ENCODE measurements around the gene NT5C3B. TPM values are rescaled to one million over a fixed set of nuclear protein-coding genes. Genes with fewer than 3 reads are reported as not detected.

The NT5C3B gene
- total RNA-seq, 1 donor from 2014 or later, result 36.5 TPM

DNA sequence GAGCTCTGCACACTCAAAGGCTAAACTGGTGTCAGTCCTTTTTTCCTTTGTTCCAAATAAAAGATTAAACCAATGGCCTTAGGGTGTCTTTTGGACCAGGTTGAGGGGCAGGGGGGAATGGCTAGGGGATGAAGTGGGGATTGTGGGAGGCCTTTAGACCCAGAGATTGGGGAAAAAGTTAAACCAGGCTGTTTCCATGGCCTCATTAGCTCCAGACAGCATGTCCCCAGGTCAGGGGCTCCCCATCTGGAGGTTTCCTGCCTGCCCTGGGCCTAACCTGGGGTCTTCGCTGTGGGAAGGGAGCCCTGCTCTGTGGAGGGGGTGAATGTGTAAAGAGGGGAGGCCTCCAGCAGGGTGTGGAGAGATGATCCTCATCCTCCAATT is 12.9 kb downstream of the NT5C3B start:
- no peak for DNase-seq
- Histone ChIP-seq H3K4me3 (no peak overlapping the region), H3K36me3 (peaks cover 20% of the 10 kb centered on the region), H3K9me3 (no peaks in the 10 kb centered on the region), H3K4me1 (no peaks in the 10 kb centered on the region), H3K27ac (no peak overlapping the region), H3K27me3 (no peaks in the 10 kb centered on the region)
- ATAC-seq, result no peak
- intact Hi-C loops (cut with DNase I), result no loop called here
- TF ChIP-seq, protein P1, sequence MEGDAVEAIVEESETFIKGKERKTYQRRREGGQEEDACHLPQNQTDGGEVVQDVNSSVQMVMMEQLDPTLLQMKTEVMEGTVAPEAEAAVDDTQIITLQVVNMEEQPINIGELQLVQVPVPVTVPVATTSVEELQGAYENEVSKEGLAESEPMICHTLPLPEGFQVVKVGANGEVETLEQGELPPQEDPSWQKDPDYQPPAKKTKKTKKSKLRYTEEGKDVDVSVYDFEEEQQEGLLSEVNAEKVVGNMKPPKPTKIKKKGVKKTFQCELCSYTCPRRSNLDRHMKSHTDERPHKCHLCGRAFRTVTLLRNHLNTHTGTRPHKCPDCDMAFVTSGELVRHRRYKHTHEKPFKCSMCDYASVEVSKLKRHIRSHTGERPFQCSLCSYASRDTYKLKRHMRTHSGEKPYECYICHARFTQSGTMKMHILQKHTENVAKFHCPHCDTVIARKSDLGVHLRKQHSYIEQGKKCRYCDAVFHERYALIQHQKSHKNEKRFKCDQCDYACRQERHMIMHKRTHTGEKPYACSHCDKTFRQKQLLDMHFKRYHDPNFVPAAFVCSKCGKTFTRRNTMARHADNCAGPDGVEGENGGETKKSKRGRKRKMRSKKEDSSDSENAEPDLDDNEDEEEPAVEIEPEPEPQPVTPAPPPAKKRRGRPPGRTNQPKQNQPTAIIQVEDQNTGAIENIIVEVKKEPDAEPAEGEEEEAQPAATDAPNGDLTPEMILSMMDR (IDR thresholded peaks at IDR 0.05), result no peak

DNA sequence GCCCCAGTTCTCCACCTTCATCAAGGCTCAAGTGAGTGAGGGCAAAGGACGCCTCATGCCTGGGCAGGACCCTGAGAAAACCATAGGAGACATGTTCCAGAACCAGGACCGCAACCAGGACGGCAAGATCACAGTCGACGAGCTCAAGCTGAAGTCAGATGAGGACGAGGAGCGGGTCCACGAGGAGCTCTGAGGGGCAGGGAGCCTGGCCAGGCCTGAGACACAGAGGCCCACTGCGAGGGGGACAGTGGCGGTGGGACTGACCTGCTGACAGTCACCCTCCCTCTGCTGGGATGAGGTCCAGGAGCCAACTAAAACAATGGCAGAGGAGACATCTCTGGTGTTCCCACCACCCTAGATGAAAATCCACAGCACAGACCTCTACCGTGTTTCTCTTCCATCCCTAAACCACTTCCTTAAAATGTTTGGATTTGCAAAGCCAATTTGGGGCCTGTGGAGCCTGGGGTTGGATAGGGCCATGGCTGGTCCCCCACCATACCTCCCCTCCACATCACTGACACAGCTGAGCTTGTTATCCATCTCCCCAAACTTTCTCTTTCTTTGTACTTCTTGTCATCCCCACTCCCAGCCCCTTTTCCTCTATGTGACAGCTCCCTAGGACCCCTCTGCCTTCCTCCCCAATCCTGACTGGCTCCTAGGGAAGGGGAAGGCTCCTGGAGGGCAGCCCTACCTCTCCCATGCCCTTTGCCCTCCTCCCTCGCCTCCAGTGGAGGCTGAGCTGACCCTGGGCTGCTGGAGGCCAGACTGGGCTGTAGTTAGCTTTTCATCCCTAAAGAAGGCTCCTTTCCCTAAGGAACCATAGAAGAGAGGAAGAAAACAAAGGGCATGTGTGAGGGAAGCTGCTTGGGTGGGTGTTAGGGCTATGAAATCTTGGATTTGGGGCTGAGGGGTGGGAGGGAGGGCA is 13.6 kb downstream of the NT5C3B start:
- Histone ChIP-seq H3K4me1 (no peaks in the 10 kb centered on the region), H3K27me3 (no peaks in the 10 kb centered on the region), H3K27ac (no peak overlapping the region), H3K9me3 (no peaks in the 10 kb centered on the region), H3K4me3 (no peak overlapping the region), H3K36me3 (peaks cover 13% of the 10 kb centered on the region)
- no peak for ATAC-seq
- intact Hi-C loops (cut with DNase I), result no loop called here
- no peak for DNase-seq
- TF ChIP-seq, protein P1 (IDR thresholded peaks at IDR 0.05), result no peak

DNA sequence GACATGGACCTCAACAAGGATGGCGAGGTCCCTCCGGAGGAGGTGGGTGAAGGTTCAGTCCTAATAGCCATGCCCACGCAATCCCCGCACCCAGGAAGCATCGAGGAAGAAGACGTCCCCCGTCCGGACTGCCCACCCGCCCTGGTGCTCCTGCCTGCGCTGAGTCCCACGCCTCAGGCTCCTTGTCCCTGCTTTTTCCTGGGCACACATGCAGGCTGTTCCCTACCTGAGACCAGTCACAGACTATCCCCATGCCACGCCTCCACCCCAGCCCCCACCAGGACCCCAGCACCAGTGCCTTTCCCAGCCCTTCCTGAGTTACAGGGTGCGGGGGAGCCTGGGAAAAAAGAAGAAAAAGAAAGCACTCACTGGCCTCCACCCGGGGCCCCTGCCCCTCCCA is 14.3 kb downstream of the NT5C3B start:
- ATAC-seq (no peak), DNase-seq (no peak)
- Histone ChIP-seq H3K27me3 (no peaks in the 10 kb centered on the region), H3K36me3 (peaks cover 9% of the 10 kb centered on the region), H3K4me3 (no peak overlapping the region), H3K4me1 (no peaks in the 10 kb centered on the region), H3K9me3 (no peaks in the 10 kb centered on the region), H3K27ac (no peak overlapping the region)
- intact Hi-C loops (cut with DNase I), result no loop called here
- TF ChIP-seq, protein P1 (IDR thresholded peaks at IDR 0.05), result no peak

DNA sequence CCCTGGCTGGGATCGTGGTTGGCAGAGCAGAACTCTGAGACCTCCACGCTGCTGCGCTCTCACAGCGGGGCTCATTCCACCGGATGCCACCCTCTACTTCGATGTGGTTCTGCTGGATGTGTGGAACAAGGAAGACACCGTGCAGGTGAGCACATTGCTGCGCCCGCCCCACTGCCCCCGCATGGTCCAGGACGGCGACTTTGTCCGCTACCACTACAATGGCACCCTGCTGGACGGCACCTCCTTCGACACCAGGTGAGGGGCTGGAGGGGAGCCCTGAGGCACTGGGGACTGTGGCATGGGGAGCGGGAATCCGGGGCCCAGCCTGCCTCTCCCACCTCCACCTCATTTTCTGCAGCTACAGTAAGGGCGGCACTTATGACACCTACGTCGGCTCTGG is 18.0 kb downstream of the NT5C3B start:
- no peaks in the 10 kb centered on the region for H3K4me1 ChIP-seq
- ATAC-seq (no peak), DNase-seq (no peak)
- intact Hi-C loops (cut with DNase I), result no loop called here
- no peak overlapping the region for H3K4me3 ChIP-seq
- no peaks in the 10 kb centered on the region for H3K27me3 ChIP-seq
- H3K9me3 ChIP-seq, result no peaks in the 10 kb centered on the region
- no peaks in the 10 kb centered on the region for H3K36me3 ChIP-seq
- no peak overlapping the region for H3K27ac ChIP-seq
- TF ChIP-seq, protein P1 (IDR thresholded peaks at IDR 0.05), result no peak

DNA sequence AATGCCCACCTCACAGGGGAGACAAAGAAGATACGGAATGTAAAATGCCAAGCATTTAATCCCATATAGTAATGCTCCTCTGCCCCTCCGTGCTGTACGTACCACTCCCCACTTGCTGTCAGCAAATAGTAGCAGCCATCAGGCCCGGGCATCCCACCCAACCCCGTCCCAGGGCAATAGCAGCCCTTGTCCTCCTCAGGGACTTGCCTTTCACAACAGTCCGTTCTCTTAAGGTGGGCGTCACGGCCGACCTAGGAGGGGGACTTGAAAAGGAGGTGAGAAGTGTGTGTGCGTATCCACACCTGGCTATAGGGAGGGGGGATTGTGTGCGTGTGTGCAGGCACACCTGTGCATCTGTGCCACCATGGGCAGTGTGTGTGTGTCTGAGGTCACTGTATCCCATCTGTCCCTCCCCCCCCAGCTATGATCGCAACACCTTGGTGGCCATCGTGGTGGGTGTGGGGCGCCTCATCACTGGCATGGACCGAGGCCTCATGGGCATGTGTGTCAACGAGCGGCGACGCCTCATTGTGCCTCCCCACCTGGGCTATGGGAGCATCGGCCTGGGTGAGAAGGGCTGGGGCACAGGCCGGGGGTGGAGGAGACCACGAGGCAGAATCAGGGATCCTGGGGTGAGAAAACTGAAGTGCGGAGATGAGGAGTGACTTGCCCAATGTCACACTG is 19.3 kb downstream of the NT5C3B start:
- intact Hi-C loops (cut with DNase I), result no loop called here
- no peak for DNase-seq
- peaks cover 11% of the 10 kb centered on the region for H3K4me1 ChIP-seq

More for the DNA sequence above, 19.3 kb downstream of the NT5C3B start:
- H3K9me3 ChIP-seq, result no peaks in the 10 kb centered on the region
- H3K27me3 ChIP-seq, result no peaks in the 10 kb centered on the region
- TF ChIP-seq, protein P1 (IDR thresholded peaks at IDR 0.05), result no peak
- no peaks in the 10 kb centered on the region for H3K36me3 ChIP-seq
- H3K27ac ChIP-seq, result no peak overlapping the region
- ATAC-seq, result no peak
- H3K4me3 ChIP-seq, result no peak overlapping the region

Measured in upper lobe of right lung (tissue), 1 donor.